ENCODE measurements around the gene CH25H.
"Not testable (repeated sequence)": the region's sequence is repeated elsewhere in the genome, so short reads cannot be mapped to it uniquely, and the experiment has no call there.

CH25H gene

GRCh38 chr10:89207181-89207800, at the start of gene CH25H:
TSS of gene CH25H (minus strand) at chr10:89207317. CDS start at chr10:89207292, 25 bp downstream.
- peak; percentile 68 for DNase-seq

GRCh38 chr10:89256340-89256739, 49.2 kb upstream of the CH25H start:
- DNase-seq = no peak

GRCh38 chr10:89255793-89256192, 48.7 kb upstream of the CH25H start:
- no peak for DNase-seq

- DNase-seq = not testable (repeated sequence)
Measured at GRCh38 chr10:89255091-89255579, 48.0 kb upstream of the CH25H start.

GRCh38 chr10:89252225-89252585, 45.1 kb upstream of the CH25H start:
- no peak for DNase-seq

GRCh38 chr10:89251409-89252224, 44.5 kb upstream of the CH25H start, which contains the start of gene LIPA:
TSS of gene LIPA (minus strand) at chr10:89251775. CDS start at chr10:89247648, 4,127 bp downstream.
- peak; percentile 95 for DNase-seq

GRCh38 chr10:89250865-89251408, 43.8 kb upstream of the CH25H start:
- peak; percentile 39 for DNase-seq

GRCh38 chr10:89248990-89249389, 41.9 kb upstream of the CH25H start:
- DNase-seq = no peak

- DNase-seq = not testable (repeated sequence)
Measured at GRCh38 chr10:89247623-89248022, 40.5 kb upstream of the CH25H start.

- no peak for DNase-seq
Measured at GRCh38 chr10:89245802-89246201, 38.7 kb upstream of the CH25H start.

GRCh38 chr10:89242840-89243568, 35.9 kb upstream of the CH25H start:
- no peak for DNase-seq

GRCh38 chr10:89242345-89242684, 35.2 kb upstream of the CH25H start:
- DNase-seq = peak; percentile 53

GRCh38 chr10:89241486-89242344, 34.6 kb upstream of the CH25H start:
- DNase-seq = no peak

GRCh38 chr10:89241026-89241425, 33.9 kb upstream of the CH25H start:
- DNase-seq = no peak

- no peak for DNase-seq
Measured at GRCh38 chr10:89240519-89240918, 33.4 kb upstream of the CH25H start.

GRCh38 chr10:89238956-89239644, 32.0 kb upstream of the CH25H start:
- DNase-seq = no peak

GRCh38 chr10:89237849-89238248, 30.7 kb upstream of the CH25H start:
- no peak for DNase-seq

GRCh38 chr10:89236226-89236797, 29.2 kb upstream of the CH25H start:
- DNase-seq = no peak

GRCh38 chr10:89235073-89235798, 28.1 kb upstream of the CH25H start:
- DNase-seq = no peak

GRCh38 chr10:89233033-89233432, 25.9 kb upstream of the CH25H start:
- no peak for DNase-seq

- DNase-seq = no peak
Measured at GRCh38 chr10:89228962-89229361, 21.8 kb upstream of the CH25H start.

Measured in NCI-H510A treated with DMSO at 0.1 percent for 48 hours (cell line).